Measurements from ENCODE around the gene SRPX. TPM values are rescaled to one million over a fixed set of nuclear protein-coding genes. Genes with fewer than 3 reads are reported as not detected.

Gene SRPX
- total and polyA plus RNA-seq, 2 experiments from 2014 or later, result 101 to 189 TPM

DNA sequence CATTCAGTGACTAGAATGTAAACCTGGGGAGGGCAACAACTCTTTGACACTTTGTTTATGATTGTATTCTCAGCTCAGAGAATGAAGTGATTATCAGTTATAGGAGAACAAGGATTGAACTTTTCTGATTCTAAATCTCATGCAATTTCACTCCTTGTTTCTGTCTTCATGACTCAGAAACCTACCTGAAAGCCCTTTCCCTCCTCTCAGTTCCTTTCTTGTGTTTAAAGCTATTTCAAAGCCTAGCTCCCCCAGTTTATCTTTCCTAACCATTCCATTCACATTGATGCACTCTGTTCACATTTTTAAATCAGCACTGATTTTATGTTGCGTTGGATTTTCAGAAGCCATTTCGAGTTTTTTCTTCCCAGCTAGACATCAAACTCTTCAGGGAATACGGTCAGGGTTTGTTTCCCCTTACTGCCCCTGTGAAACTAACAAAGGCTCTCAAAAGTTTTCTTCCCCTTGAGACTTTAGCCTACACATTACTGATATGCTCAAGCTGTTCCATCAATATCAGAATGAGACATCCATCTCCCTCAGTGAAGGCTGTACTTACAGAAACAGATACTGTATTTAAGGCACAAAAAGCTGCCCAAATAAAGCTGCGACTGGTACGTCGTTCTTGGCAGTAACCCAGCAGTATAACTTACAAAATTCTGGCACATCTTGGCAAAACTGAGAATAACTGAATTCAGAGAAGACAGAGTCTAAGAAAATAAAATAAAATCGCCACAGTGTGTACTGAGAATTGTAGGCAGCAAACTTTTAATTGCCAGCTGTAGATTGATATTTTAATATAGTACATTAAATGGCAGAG, 31.0 kb downstream of the SRPX start:
- Histone ChIP-seq H3K9me2 (replicated peaks; ENCODE audit: insufficient read depth) (no peaks in the 10 kb centered on the region), H3K27ac (no peak overlapping the region), H4K20me1 (ENCODE audit: insufficient read depth, poor library complexity, severe bottlenecking) (no peaks in the 10 kb centered on the region), H3K9me3 (ENCODE audit: low read depth) (no peaks in the 10 kb centered on the region), H3K27me3 (no peaks in the 10 kb centered on the region), H3K4me1 (ENCODE audit: insufficient read depth) (no peaks in the 10 kb centered on the region), H3K4me2 (no peak overlapping the region), H3K79me2 (no peaks in the 10 kb centered on the region), H2AFZ (no peak overlapping the region), H3K36me3 (replicated peaks; ENCODE audit: insufficient read depth, low read depth) (no peaks in the 10 kb centered on the region), H3K4me3 (no peak overlapping the region)
- 67% methylated on average over 7 of the region's 7 CpGs for WGBS (ENCODE audit: low lambda C conversion rate, missing lambda C conversion rate)
- no peak for TF ChIP-seq EZH2phosphoT487 (IDR thresholded peaks at IDR 0.05; ENCODE audit: low read depth, severe bottlenecking, unreplicated experiment)
- TF ChIP-seq EZH2 (IDR thresholded peaks at IDR 0.05; ENCODE audit: borderline replicate concordance), result no peak
- TF ChIP-seq, protein P1, sequence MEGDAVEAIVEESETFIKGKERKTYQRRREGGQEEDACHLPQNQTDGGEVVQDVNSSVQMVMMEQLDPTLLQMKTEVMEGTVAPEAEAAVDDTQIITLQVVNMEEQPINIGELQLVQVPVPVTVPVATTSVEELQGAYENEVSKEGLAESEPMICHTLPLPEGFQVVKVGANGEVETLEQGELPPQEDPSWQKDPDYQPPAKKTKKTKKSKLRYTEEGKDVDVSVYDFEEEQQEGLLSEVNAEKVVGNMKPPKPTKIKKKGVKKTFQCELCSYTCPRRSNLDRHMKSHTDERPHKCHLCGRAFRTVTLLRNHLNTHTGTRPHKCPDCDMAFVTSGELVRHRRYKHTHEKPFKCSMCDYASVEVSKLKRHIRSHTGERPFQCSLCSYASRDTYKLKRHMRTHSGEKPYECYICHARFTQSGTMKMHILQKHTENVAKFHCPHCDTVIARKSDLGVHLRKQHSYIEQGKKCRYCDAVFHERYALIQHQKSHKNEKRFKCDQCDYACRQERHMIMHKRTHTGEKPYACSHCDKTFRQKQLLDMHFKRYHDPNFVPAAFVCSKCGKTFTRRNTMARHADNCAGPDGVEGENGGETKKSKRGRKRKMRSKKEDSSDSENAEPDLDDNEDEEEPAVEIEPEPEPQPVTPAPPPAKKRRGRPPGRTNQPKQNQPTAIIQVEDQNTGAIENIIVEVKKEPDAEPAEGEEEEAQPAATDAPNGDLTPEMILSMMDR (IDR thresholded peaks at IDR 0.05; ENCODE audit: poor library complexity), result no peak
- DNase-seq (ENCODE audit: low spot score), result no peak

DNA sequence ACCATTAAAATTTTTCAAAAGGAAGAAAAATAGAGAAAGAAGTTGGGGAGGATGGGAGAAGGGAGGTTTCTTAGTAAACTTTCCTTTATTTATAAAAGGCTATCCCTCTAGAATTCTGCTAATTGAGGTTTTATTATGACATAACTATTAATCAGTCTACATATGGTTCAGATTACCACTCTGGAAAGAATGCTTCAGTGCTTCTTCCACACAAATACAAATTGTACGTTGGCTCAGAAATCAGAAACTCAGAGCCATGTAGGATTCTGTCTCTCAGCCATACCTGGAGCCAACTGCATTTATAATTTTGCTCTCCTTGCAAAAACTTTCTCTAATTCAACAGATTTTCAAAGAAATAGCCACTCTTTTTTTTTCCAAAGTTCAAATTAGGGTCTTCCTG, 37.1 kb downstream of the SRPX start:
- no peak overlapping the region for H2AFZ ChIP-seq
- TF ChIP-seq EZH2 (IDR thresholded peaks at IDR 0.05; ENCODE audit: borderline replicate concordance) (no peak), EZH2phosphoT487 (IDR thresholded peaks at IDR 0.05; ENCODE audit: low read depth, severe bottlenecking, unreplicated experiment) (no peak)
- H3K36me3 ChIP-seq (replicated peaks; ENCODE audit: insufficient read depth, low read depth), result no peaks in the 10 kb centered on the region
- 48% methylated on average over 1 of the region's 1 CpG for WGBS (ENCODE audit: low lambda C conversion rate, missing lambda C conversion rate)
- H3K27me3 ChIP-seq, result no peaks in the 10 kb centered on the region
- no peaks in the 10 kb centered on the region for H4K20me1 ChIP-seq (ENCODE audit: insufficient read depth, poor library complexity, severe bottlenecking)
- no peaks in the 10 kb centered on the region for H3K79me2 ChIP-seq
- H3K9me3 ChIP-seq (ENCODE audit: low read depth), result no peaks in the 10 kb centered on the region
- no peak overlapping the region for H3K4me2 ChIP-seq
- H3K4me1 ChIP-seq (ENCODE audit: insufficient read depth), result no peaks in the 10 kb centered on the region
- no peak for DNase-seq (ENCODE audit: low spot score)
- H3K27ac ChIP-seq, result no peak overlapping the region
- no peaks in the 10 kb centered on the region for H3K9me2 ChIP-seq (replicated peaks; ENCODE audit: insufficient read depth)
- no peak overlapping the region for H3K4me3 ChIP-seq

DNA sequence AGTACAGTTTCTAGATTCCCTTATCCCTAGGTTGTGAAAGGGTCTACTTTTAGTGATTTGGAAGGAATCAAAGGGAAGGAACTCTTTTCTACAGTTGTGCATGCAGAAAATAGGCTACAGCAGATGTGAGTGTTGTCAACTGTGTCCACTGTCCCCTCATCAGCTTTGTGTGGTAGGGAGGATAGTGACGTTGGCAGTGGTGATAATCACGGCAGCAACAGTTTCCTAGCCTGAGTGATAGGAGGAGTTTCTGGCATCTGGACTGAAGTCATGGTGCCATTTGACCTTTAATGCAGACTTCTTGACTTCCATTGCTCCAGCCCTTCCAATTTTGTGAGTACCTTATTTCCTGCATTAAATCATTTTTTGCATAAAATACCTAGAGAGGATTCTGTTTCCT, 39.3 kb downstream of the SRPX start:
- Histone ChIP-seq H3K4me1 (ENCODE audit: insufficient read depth) (no peaks in the 10 kb centered on the region), H3K9me2 (replicated peaks; ENCODE audit: insufficient read depth) (no peaks in the 10 kb centered on the region), H3K27ac (no peak overlapping the region), H3K27me3 (no peaks in the 10 kb centered on the region), H3K36me3 (replicated peaks; ENCODE audit: insufficient read depth, low read depth) (no peaks in the 10 kb centered on the region), H3K9me3 (ENCODE audit: low read depth) (no peaks in the 10 kb centered on the region), H3K4me2 (no peak overlapping the region), H3K4me3 (no peak overlapping the region), H4K20me1 (ENCODE audit: insufficient read depth, poor library complexity, severe bottlenecking) (no peaks in the 10 kb centered on the region), H2AFZ (no peak overlapping the region), H3K79me2 (no peaks in the 10 kb centered on the region)
- 82% methylated on average over 2 of the region's 2 CpGs for WGBS (ENCODE audit: low lambda C conversion rate, missing lambda C conversion rate)
- DNase-seq (ENCODE audit: low spot score), result no peak
- TF ChIP-seq EZH2phosphoT487 (IDR thresholded peaks at IDR 0.05; ENCODE audit: low read depth, severe bottlenecking, unreplicated experiment) (no peak), EZH2 (IDR thresholded peaks at IDR 0.05; ENCODE audit: borderline replicate concordance) (no peak)
- TF ChIP-seq, protein P1 (IDR thresholded peaks at IDR 0.05; ENCODE audit: poor library complexity), result no peak

DNA sequence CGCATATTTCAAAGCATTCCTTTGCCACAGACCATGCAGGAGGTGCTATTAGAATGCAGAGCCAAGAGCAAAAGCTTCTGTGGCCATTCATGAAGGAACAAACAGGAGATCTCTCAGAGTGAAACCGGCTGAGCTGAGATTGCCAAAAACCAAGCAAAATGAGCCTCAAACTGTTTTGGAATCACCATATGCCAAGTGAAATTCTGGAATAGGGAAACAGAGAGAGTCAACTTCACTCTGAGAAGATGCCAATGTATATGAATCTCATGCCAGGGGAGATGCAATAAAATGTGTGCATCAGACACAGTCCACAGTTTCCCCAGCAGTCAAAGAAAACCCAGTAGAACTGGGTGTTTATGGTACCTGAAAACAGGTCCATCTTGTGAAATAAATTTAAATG, 42.3 kb downstream of the SRPX start:
- 61% methylated on average over 2 of the region's 2 CpGs for WGBS (ENCODE audit: low lambda C conversion rate, missing lambda C conversion rate)
- Histone ChIP-seq H3K4me3 (no peak overlapping the region), H3K27me3 (no peaks in the 10 kb centered on the region), H2AFZ (no peak overlapping the region), H4K20me1 (ENCODE audit: insufficient read depth, poor library complexity, severe bottlenecking) (no peaks in the 10 kb centered on the region), H3K9me3 (ENCODE audit: low read depth) (no peaks in the 10 kb centered on the region), H3K27ac (no peak overlapping the region), H3K36me3 (replicated peaks; ENCODE audit: insufficient read depth, low read depth) (no peaks in the 10 kb centered on the region), H3K79me2 (no peaks in the 10 kb centered on the region), H3K9me2 (replicated peaks; ENCODE audit: insufficient read depth) (no peaks in the 10 kb centered on the region), H3K4me2 (no peak overlapping the region), H3K4me1 (ENCODE audit: insufficient read depth) (no peaks in the 10 kb centered on the region)
- TF ChIP-seq EZH2phosphoT487 (IDR thresholded peaks at IDR 0.05; ENCODE audit: low read depth, severe bottlenecking, unreplicated experiment), result no peak
- no peak for TF ChIP-seq EZH2 (IDR thresholded peaks at IDR 0.05; ENCODE audit: borderline replicate concordance)
- TF ChIP-seq, protein P1 (IDR thresholded peaks at IDR 0.05; ENCODE audit: poor library complexity), result no peak
- no peak for DNase-seq (ENCODE audit: low spot score)
